ENCODE measurements around the gene ZNF780B. TPM values are rescaled to one million over a fixed set of nuclear protein-coding genes. Genes with fewer than 3 reads are reported as not detected.

Gene ZNF780B
- 14.6 TPM for total RNA-seq

DNA sequence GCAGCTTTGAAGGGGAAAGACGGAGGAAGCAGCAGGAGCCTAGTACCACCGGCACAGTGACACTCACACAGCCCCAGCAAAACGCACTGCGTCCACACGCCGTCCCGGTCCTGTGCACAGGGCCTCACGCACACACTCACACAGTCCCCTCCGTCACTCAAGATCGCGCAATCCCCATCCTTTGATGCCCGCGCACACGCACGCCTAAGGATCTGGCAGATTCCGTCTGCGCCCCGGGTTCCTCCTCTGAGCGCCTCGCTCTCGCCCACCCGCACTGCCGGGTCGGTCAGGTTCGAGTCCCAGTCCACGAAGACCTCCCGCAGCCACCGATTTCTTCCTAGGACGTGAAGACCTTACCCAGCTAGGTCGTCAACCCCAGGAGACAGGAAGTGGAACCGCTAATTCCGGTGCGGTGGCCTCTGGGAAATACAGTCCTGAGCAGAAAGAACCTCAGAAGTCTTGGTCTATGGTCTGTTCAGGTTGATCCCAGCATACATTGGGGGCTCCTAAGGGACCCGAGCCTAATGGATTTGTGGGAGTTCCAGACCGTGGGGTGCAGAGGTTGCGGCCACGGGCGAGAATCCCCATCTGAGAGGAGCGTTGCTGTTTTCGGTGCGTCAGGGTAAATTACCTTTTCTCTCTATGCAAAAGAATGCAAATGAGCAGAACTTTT lies at the start of gene ZNF780B:
Gene ZNF780B, minus strand, starts transcription at position 400 of the 673 bp plus-strand sequence. CDS start 5,899 bp downstream, outside the sequence.
- H3K9me3 ChIP-seq (ENCODE audit: control insufficient read depth in 3 of 3, low read length in 3 of 3), result peaks cover 0 to 11% (median 1%) of the 10 kb centered on the region in 3 donors

DNA sequence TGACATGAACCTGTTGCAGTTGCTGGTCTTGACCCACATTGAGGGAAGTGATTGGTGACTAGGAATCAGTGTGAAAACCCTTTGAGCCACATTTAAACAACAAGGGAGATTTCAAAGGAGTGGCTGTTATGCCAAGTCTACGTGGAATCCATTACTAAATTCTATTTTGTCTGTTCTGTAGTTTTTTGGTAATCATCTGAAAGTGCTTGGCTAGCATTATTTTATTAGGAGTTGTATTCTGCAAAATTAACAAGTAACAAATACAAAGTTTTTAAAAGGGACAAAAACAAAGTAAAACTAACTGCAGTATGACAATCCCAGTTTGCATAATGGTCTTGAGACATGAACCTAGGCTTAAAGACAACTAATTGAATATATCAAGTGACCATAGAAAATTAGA lies 48.7 kb upstream of the ZNF780B start:
- Histone ChIP-seq H3K9me3 (ENCODE audit: control insufficient read depth in 3 of 3, low read length in 3 of 3) (no peaks in the 10 kb centered on the region), H3K4me3 (ENCODE audit: low read length in 3 of 3) (no peak overlapping the region), H3K9ac (ENCODE audit: low read depth in 1 of 3, low read length in 3 of 3) (no peak overlapping the region), H3K4me1 (ENCODE audit: control insufficient read depth in 3 of 3, insufficient read depth in 3 of 3, low read length in 3 of 3) (no peaks in the 10 kb centered on the region), H3K27me3 (ENCODE audit: control insufficient read depth in 3 of 3, insufficient read depth in 3 of 3, low read length in 3 of 3) (peaks cover 0 to 7% (median 0%) of the 10 kb centered on the region in 3 donors), H3K27ac (ENCODE audit: low read depth, low read length) (no peak overlapping the region), H3K36me3 (ENCODE audit: control insufficient read depth in 3 of 3, insufficient read depth in 3 of 3, low read length in 3 of 3) (no peaks in the 10 kb centered on the region)

More for the DNA sequence above, at the start of gene ZNF780B:
- Histone ChIP-seq H3K9ac (ENCODE audit: low read depth in 1 of 3, low read length in 3 of 3) (peak within 1 kb of the TSS; percentile 81 to 91 (median 82)), H3K27ac (ENCODE audit: low read depth, low read length) (peak within 1 kb of the TSS; percentile 31), H3K4me3 (ENCODE audit: low read length in 3 of 3) (peak within 1 kb of the TSS; percentile 91 to 99 (median 98)), H3K27me3 (ENCODE audit: control insufficient read depth in 3 of 3, insufficient read depth in 3 of 3, low read length in 3 of 3) (no peaks in the 10 kb centered on the region), H3K4me1 (ENCODE audit: control insufficient read depth in 3 of 3, insufficient read depth in 3 of 3, low read length in 3 of 3) (peaks cover 8 to 14% (median 8%) of the 10 kb centered on the region in 3 donors), H3K36me3 (ENCODE audit: control insufficient read depth in 3 of 3, insufficient read depth in 3 of 3, low read length in 3 of 3) (no peaks in the 10 kb centered on the region)

DNA sequence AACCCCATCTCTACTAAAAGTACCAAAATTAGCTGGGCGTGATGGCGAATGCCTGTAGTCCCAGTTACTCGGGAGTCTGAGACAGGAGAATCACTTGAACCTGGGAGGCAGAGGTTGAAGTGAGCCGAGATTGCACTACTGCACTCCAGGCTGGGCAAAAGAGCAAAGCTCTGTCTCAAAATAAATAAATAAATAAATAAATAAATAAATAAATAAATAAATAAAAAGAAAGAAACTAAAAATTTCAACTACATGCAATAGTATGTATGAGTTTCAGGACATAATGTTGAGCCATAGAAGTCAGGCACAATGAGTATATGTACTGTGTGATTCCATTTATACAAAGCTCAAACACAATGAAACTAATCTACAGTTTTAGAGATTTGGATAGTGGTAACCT lies 47.6 kb upstream of the ZNF780B start:
- Histone ChIP-seq H3K27ac (ENCODE audit: low read depth, low read length) (no peak overlapping the region), H3K36me3 (ENCODE audit: control insufficient read depth in 3 of 3, insufficient read depth in 3 of 3, low read length in 3 of 3) (no peaks in the 10 kb centered on the region), H3K4me3 (ENCODE audit: low read length in 3 of 3) (no peak overlapping the region), H3K27me3 (ENCODE audit: control insufficient read depth in 3 of 3, insufficient read depth in 3 of 3, low read length in 3 of 3) (peaks cover 0 to 7% (median 0%) of the 10 kb centered on the region in 3 donors), H3K4me1 (ENCODE audit: control insufficient read depth in 3 of 3, insufficient read depth in 3 of 3, low read length in 3 of 3) (no peaks in the 10 kb centered on the region), H3K9ac (ENCODE audit: low read depth in 1 of 3, low read length in 3 of 3) (no peak overlapping the region), H3K9me3 (ENCODE audit: control insufficient read depth in 3 of 3, low read length in 3 of 3) (no peaks in the 10 kb centered on the region)

DNA sequence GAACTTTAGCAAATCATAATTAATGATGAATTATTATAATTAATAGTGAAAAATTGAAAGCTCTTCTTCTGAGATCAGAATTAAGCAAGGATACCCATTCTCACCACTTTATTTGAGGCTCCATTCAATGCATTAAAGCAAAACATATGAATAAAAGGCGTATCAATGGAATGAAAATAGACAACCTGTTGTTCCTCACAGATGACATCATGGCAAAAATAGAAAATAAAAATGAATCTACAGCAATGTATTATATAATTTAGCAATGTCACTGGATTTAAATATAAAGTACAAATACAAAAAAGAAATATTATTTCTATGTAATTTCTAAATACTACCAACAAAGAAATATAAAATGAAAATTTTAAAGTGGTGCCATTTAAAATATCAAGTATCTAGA lies 45.8 kb upstream of the ZNF780B start:
- H3K4me3 ChIP-seq (ENCODE audit: low read length in 3 of 3), result no peak overlapping the region
- peaks cover 0 to 7% (median 0%) of the 10 kb centered on the region in 3 donors for H3K27me3 ChIP-seq (ENCODE audit: control insufficient read depth in 3 of 3, insufficient read depth in 3 of 3, low read length in 3 of 3)
- H3K36me3 ChIP-seq (ENCODE audit: control insufficient read depth in 3 of 3, insufficient read depth in 3 of 3, low read length in 3 of 3), result no peaks in the 10 kb centered on the region
- no peaks in the 10 kb centered on the region for H3K4me1 ChIP-seq (ENCODE audit: control insufficient read depth in 3 of 3, insufficient read depth in 3 of 3, low read length in 3 of 3)
- no peak overlapping the region for H3K27ac ChIP-seq (ENCODE audit: low read depth, low read length)
- H3K9ac ChIP-seq (ENCODE audit: low read depth in 1 of 3, low read length in 3 of 3), result no peak overlapping the region
- no peaks in the 10 kb centered on the region for H3K9me3 ChIP-seq (ENCODE audit: control insufficient read depth in 3 of 3, low read length in 3 of 3)

DNA sequence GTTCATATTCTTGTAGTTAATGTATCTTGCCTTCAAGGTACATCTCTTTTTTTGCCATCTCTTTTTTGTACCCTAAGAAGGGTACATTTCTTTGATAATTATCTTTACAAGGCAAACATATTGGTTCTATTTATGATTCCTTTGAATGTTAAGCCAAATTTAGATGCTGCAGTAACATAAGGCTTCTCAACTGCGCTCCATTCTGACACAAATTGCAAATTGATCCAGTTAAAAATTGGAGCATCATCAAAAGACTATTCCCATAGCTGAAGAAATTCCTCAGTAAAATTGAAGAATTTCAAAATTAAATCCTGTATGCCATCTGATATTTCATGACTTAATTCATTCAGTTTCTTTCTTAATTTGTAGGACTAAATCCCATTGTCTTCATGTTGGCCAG lies 37.4 kb upstream of the ZNF780B start:
- H3K4me1 ChIP-seq (ENCODE audit: control insufficient read depth in 3 of 3, insufficient read depth in 3 of 3, low read length in 3 of 3), result peaks cover 6 to 19% (median 9%) of the 10 kb centered on the region in 3 donors
- H3K4me3 ChIP-seq (ENCODE audit: low read length in 3 of 3), result no peak overlapping the region
- no peaks in the 10 kb centered on the region for H3K27me3 ChIP-seq (ENCODE audit: control insufficient read depth in 3 of 3, insufficient read depth in 3 of 3, low read length in 3 of 3)
- H3K9ac ChIP-seq (ENCODE audit: low read depth in 1 of 3, low read length in 3 of 3), result no peak overlapping the region
- no peaks in the 10 kb centered on the region for H3K9me3 ChIP-seq (ENCODE audit: control insufficient read depth in 3 of 3, low read length in 3 of 3)
- H3K27ac ChIP-seq (ENCODE audit: low read depth, low read length), result no peak overlapping the region
- H3K36me3 ChIP-seq (ENCODE audit: control insufficient read depth in 3 of 3, insufficient read depth in 3 of 3, low read length in 3 of 3), result no peaks in the 10 kb centered on the region

DNA sequence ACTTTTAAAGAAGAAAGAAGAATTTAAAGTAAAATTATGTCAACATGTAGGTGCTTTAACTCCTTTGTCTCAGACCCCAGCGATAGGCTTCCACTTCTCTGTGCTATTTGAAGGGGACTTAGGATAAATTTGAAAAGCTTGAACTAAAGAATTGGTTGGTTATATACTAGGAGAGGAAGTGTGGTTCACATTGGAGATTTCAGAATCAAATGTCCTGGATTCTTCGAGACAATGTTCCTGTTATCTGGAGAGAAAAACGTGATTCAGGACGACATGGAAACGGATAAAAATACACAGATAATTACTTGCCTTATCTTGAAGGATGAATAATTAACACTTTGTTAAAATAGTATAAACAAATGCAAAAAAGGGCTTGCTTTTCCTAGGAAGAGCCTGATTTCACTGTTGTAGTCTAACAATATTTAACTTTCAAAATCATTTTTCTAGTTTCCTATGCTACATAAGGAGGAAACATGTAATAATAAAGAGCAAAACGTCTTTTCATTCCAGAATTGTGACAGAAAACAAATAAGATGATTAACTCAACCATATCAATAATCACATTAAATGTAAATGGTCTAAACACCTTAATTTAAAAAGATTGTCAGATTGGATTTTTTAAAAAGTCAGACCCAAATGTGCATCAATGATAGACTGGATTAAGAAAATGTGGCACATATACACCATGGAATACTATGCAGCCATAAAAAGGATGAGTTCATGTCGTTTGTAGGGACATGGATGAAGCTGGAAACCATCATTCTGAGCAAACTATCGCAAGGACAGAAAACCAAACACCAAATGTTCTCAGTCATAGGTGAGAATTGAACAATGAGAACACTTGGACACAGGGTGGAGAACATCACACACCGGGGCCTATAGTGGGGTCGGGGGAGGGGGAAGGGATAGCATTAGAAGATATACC lies 35.4 kb upstream of the ZNF780B start:
- Histone ChIP-seq H3K4me3 (ENCODE audit: low read length in 3 of 3) (peak overlapping the region; percentile 88 to 97 (median 96)), H3K27me3 (ENCODE audit: control insufficient read depth in 3 of 3, insufficient read depth in 3 of 3, low read length in 3 of 3) (no peaks in the 10 kb centered on the region), H3K4me1 (ENCODE audit: control insufficient read depth in 3 of 3, insufficient read depth in 3 of 3, low read length in 3 of 3) (peaks cover 6 to 19% (median 9%) of the 10 kb centered on the region in 3 donors), H3K9ac (ENCODE audit: low read depth in 1 of 3, low read length in 3 of 3) (peak overlapping the region; percentile 95 to 97 (median 96)), H3K36me3 (ENCODE audit: control insufficient read depth in 3 of 3, insufficient read depth in 3 of 3, low read length in 3 of 3) (no peaks in the 10 kb centered on the region), H3K9me3 (ENCODE audit: control insufficient read depth in 3 of 3, low read length in 3 of 3) (no peaks in the 10 kb centered on the region), H3K27ac (ENCODE audit: low read depth, low read length) (peak overlapping the region; percentile 91)

DNA sequence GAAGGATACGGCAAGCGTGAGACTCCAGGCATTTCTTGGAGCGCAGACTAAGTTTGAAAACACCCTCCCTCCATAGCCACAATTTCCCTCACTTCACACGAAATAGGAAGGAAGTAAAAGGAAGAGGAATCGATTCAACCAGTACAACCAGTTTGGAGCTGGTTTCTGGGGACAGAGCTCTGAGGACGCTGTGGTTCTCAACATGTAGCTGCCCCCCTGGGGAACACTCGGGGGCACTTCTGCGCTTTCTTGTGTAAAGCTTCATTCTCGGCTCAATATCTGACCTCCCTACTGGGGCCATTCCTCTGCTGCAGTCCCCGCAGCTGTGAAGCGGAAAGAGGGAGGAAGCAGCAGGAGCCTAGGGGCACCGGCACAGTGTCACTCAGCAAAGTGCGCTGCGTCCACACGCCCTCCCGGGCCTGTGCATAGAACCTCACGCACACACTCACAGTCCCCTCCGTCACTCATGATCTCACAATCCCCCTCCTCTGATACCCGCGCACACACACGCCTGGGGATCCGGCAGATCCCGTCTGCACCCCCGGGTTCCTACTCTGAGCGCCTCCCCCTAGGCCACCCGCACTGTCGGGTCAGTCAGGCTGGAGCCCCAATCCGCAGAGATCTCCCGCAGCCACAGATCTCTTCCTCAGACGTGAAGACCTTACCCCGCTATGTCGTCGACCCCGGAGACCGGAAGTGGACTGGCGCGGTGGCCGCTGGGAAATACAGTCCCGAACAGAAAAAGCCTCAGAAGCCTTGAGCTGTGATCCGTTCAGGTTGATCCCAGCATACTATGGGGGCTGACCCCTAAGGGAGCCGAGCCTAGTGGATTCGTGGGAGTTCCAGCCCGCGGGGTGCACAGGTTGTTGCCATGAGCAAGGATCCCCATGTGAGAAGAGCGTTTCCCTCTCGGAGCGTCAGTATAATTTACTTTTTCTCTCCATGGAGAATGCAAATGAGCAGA lies 34.5 kb upstream of the ZNF780B start, which contains the start of gene ZNF780A:
Gene ZNF780A, minus strand, starts transcription at position 703 of the 964 bp plus-strand sequence. CDS start 6,190 bp downstream, outside the sequence.
- H3K9me3 ChIP-seq (ENCODE audit: control insufficient read depth in 3 of 3, low read length in 3 of 3), result no peaks in the 10 kb centered on the region
- H3K36me3 ChIP-seq (ENCODE audit: control insufficient read depth in 3 of 3, insufficient read depth in 3 of 3, low read length in 3 of 3), result no peaks in the 10 kb centered on the region
- peak within 1 kb of the TSS; percentile 91 for H3K27ac ChIP-seq (ENCODE audit: low read depth, low read length)
- peak within 1 kb of the TSS; percentile 95 to 97 (median 96) for H3K9ac ChIP-seq (ENCODE audit: low read depth in 1 of 3, low read length in 3 of 3)
- peak within 1 kb of the TSS; percentile 88 to 97 (median 96) for H3K4me3 ChIP-seq (ENCODE audit: low read length in 3 of 3)
- H3K4me1 ChIP-seq (ENCODE audit: control insufficient read depth in 3 of 3, insufficient read depth in 3 of 3, low read length in 3 of 3), result peaks cover 6 to 19% (median 9%) of the 10 kb centered on the region in 3 donors
- H3K27me3 ChIP-seq (ENCODE audit: control insufficient read depth in 3 of 3, insufficient read depth in 3 of 3, low read length in 3 of 3), result no peaks in the 10 kb centered on the region

DNA sequence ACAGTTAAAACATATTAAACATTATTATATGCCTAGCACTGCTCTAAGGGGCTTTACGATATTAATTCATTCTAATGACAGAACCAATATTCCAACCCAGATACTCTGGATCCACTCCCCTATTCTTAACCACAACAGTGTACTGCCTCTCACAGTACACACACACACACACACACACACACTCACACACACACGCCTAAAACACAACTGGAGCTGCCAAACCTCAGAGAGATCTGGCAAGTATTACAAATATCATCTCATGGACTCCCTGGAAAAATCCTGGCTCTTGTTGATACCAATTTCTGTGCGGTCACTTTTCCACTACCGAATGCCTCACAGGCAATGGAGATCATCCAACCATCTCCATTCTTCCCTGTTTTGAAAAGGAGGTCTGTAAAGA lies 33.4 kb upstream of the ZNF780B start:
- Histone ChIP-seq H3K36me3 (ENCODE audit: control insufficient read depth in 3 of 3, insufficient read depth in 3 of 3, low read length in 3 of 3) (peaks cover 0 to 6% (median 0%) of the 10 kb centered on the region in 3 donors), H3K9ac (ENCODE audit: low read depth in 1 of 3, low read length in 3 of 3) (peak overlapping the region in 2 of 3 donors; percentile 95 to 97), H3K27me3 (ENCODE audit: control insufficient read depth in 3 of 3, insufficient read depth in 3 of 3, low read length in 3 of 3) (no peaks in the 10 kb centered on the region), H3K4me1 (ENCODE audit: control insufficient read depth in 3 of 3, insufficient read depth in 3 of 3, low read length in 3 of 3) (peaks cover 6 to 19% (median 9%) of the 10 kb centered on the region in 3 donors), H3K9me3 (ENCODE audit: control insufficient read depth in 3 of 3, low read length in 3 of 3) (no peaks in the 10 kb centered on the region), H3K4me3 (ENCODE audit: low read length in 3 of 3) (peak overlapping the region; percentile 6 to 97 (median 88)), H3K27ac (ENCODE audit: low read depth, low read length) (no peak overlapping the region)

All from skeletal muscle tissue (tissue), 4 donors.